ENCODE data around the gene KRT33A. TPM values are rescaled to one million over a fixed set of nuclear protein-coding genes. Genes with fewer than 3 reads are reported as not detected.
A peak's percentile ranks its signal among the peaks of the same experiment; 100 is the strongest.

Gene KRT33A
- total RNA-seq, 1 donor = not detected

DNA sequence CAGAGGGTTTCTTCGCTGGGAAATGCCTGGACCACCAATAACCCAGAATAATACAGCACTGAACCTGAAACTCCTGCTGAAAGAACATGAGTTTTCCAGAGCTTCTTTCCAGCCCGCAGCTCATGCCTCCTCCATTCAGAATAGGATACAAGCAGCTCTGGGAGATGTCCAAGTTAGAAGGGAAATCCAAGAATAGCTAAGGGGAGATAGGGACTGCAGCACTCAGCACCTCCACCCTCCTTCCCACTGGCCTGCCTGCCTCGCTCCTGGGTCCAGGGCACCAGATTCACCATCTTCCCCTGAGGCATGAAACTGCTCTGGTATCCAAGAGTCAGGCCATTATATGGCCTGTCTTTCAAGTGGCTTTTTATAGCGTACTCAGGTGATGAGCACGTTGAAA lies 42.7 kb upstream of the KRT33A start:
- TF ChIP-seq CTCF (IDR thresholded peaks at IDR 0.05; ENCODE audit: insufficient read depth, low read length) = no peak
- DNase-seq (ENCODE audit: low read depth) = peak; percentile 68

GRCh38 chr17:41392278-41392677 lies 41.6 kb upstream of the KRT33A start:
- no peak for TF ChIP-seq CTCF (IDR thresholded peaks at IDR 0.05; ENCODE audit: insufficient read depth, low read length)
- DNase-seq (ENCODE audit: low read depth) = peak; percentile 33
- no peak overlapping the region for H3K4me3 ChIP-seq (ENCODE audit: low read depth, low read length)

More for the DNA sequence above, 42.7 kb upstream of the KRT33A start:
- no peak overlapping the region for H3K4me3 ChIP-seq (ENCODE audit: low read depth, low read length)

GRCh38 chr17:41391535-41391934 lies 40.9 kb upstream of the KRT33A start:
- no peak for DNase-seq (ENCODE audit: low read depth)
- TF ChIP-seq CTCF (IDR thresholded peaks at IDR 0.05; ENCODE audit: insufficient read depth, low read length) = no peak
- H3K4me3 ChIP-seq (ENCODE audit: low read depth, low read length) = no peak overlapping the region

GRCh38 chr17:41390411-41390938 lies 39.8 kb upstream of the KRT33A start:
- no peak for DNase-seq (ENCODE audit: low read depth)

GRCh38 chr17:41387670-41388069 lies 37.0 kb upstream of the KRT33A start:
- no peak for DNase-seq (ENCODE audit: low read depth)
- no peak for TF ChIP-seq CTCF (IDR thresholded peaks at IDR 0.05; ENCODE audit: insufficient read depth, low read length)
- no peak overlapping the region for H3K4me3 ChIP-seq (ENCODE audit: low read depth, low read length)

More at GRCh38 chr17:41390411-41390938, 39.8 kb upstream of the KRT33A start:
- H3K4me3 ChIP-seq (ENCODE audit: low read depth, low read length) = no peak overlapping the region
- TF ChIP-seq CTCF (IDR thresholded peaks at IDR 0.05; ENCODE audit: insufficient read depth, low read length) = no peak

DNA sequence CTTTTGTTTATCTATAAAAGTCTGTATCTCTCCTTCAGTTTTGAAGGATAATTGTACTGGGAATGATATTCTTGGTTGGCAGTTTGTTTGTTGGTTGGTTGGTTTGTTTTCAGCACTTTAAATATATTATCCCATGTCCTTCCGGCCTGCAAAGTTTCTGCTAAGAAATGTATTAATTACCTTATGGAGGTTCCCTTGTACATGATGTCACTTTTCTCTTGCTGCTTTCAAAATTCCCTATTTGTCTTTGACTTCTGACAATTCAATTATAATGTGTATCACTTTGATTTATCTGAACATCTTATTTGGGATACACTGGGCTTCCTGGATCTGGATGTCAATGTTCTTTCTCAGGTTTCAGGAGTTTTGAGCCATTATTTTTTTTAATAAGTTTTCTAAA lies 35.6 kb upstream of the KRT33A start:
- no peak for TF ChIP-seq CTCF (IDR thresholded peaks at IDR 0.05; ENCODE audit: insufficient read depth, low read length)
- no peak for DNase-seq (ENCODE audit: low read depth)

GRCh38 chr17:41383690-41384089 lies 33.1 kb upstream of the KRT33A start:
- no peak for TF ChIP-seq CTCF (IDR thresholded peaks at IDR 0.05; ENCODE audit: insufficient read depth, low read length)
- DNase-seq (ENCODE audit: low read depth) = no peak
- H3K4me3 ChIP-seq (ENCODE audit: low read depth, low read length) = no peak overlapping the region

More for the DNA sequence above, 35.6 kb upstream of the KRT33A start:
- no peak overlapping the region for H3K4me3 ChIP-seq (ENCODE audit: low read depth, low read length)
